Neural cell (in vitro differentiated cells): ENCODE measurements around the gene C5orf47. TPM values are rescaled to one million over a fixed set of nuclear protein-coding genes. Genes with fewer than 3 reads are reported as not detected.

Source experiments
- H2AFZ ChIP-seq: fragments of 200-600, 300-800 bp; sonication (generic), shearing (Covaris generic); 2 replicates; pipeline ENCODE4 v1.6.0; 2014; ENCODE audit warnings: low read depth, mild to moderate bottlenecking, antibody characterized with exemption, low read length, moderate library complexity
- H3F3A ChIP-seq: fragments of 200-600 bp; shearing (Covaris generic); 2 replicates; pipeline ENCODE4 v1.6.1; 2016; ENCODE audit warnings: mild to moderate bottlenecking, moderate library complexity, mixed read lengths, antibody characterized with exemption, low read length; ENCODE audit not compliant: insufficient read depth, poor library complexity, severe bottlenecking
- H3K27ac ChIP-seq: fragments of 200-600, 300-800 bp; sonication (generic), shearing (Covaris generic); 2 replicates; pipeline ENCODE4 v1.5.1; 2014; ENCODE audit warnings: mild to moderate bottlenecking, low read length, moderate library complexity
- H3K27me3 ChIP-seq: fragments of 300-800, 200-600 bp; sonication (generic), shearing (Covaris generic); 2 replicates; pipeline ENCODE4 v1.6.0; 2014; ENCODE audit warnings: mild to moderate bottlenecking, low read depth, low read length, moderate library complexity; ENCODE audit not compliant: insufficient read depth
- H3K36me3 ChIP-seq: fragments of 300-800, 200-600 bp; sonication (generic), shearing (Covaris generic); 2 replicates; pipeline ENCODE4 v1.5.1; 2014; ENCODE audit warnings: mild to moderate bottlenecking, antibody characterized with exemption, low read length, moderate library complexity; ENCODE audit not compliant: insufficient read depth
- H3K4me2 ChIP-seq: fragments of 300-800, 200-600 bp; sonication (generic), shearing (Covaris generic); 2 replicates; pipeline ENCODE4 v1.6.0; 2014; ENCODE audit warnings: mild to moderate bottlenecking, low read length
- H3K4me3 ChIP-seq: fragments of 300-800, 200-600 bp; sonication (generic), shearing (Covaris generic); 2 replicates; pipeline ENCODE4 v1.5.1; 2014; ENCODE audit warnings: mild to moderate bottlenecking, low read length, moderate library complexity
- H3K79me2 ChIP-seq: fragments of 200-600 bp; shearing (Covaris generic); replicated peaks from 2 replicates; pipeline ENCODE4 v1.6.0; 2014; ENCODE audit warnings: mild to moderate bottlenecking, low read length, moderate library complexity; ENCODE audit not compliant: insufficient read depth
- H3K9ac ChIP-seq: fragments of 300-800, 200-600 bp; sonication (generic), shearing (Covaris generic); 2 replicates; pipeline ENCODE4 v1.6.1; 2016; ENCODE audit warnings: mild to moderate bottlenecking, low read length, mixed read lengths
- H3K9me2 ChIP-seq: fragments of 200-600 bp; shearing (Covaris generic); 2 replicates; pipeline ENCODE4 v1.6.1; 2016; ENCODE audit warnings: mild to moderate bottlenecking, low read length, mixed read lengths; ENCODE audit not compliant: insufficient read depth
- H3K9me3 ChIP-seq: fragments of 200-600, 300-800 bp; sonication (generic), shearing (Covaris generic); 2 replicates; pipeline ENCODE4 v1.6.1; 2016; ENCODE audit warnings: mild to moderate bottlenecking, mixed run types, low read length, moderate library complexity, mixed read lengths
- H4K20me1 ChIP-seq: fragments of 200-600 bp; shearing (Covaris generic); 2 replicates; pipeline ENCODE4 v1.6.1; 2016; ENCODE audit warnings: mild to moderate bottlenecking, mixed run types; ENCODE audit not compliant: insufficient read depth
- EP300 ChIP-seq: fragments of 450-650 bp; conservative IDR thresholded peaks from 2 replicates; pipeline ENCODE4 v1.6.1; 2014; ENCODE audit warnings: antibody characterized with exemption, mild to moderate bottlenecking, moderate library complexity; ENCODE audit not compliant: poor library complexity, severe bottlenecking
- EZH2 ChIP-seq: fragments of 200-600, 300-800 bp; shearing (Covaris generic), sonication (generic); IDR thresholded peaks from 2 replicates; pipeline ENCODE4 v1.6.1; 2014; ENCODE audit warnings: antibody characterized with exemption, low read length, borderline replicate concordance, mild to moderate bottlenecking; ENCODE audit not compliant: insufficient read depth, poor library complexity, severe bottlenecking
- MXI1 ChIP-seq: fragments of 450-650 bp; conservative IDR thresholded peaks from 2 replicates; pipeline ENCODE4 v1.6.1; 2014; ENCODE audit warnings: antibody characterized with exemption, mild to moderate bottlenecking; ENCODE audit not compliant: poor library complexity, severe bottlenecking
- POLR2AphosphoS5 ChIP-seq: IDR thresholded peaks from 2 replicates; pipeline ENCODE4 v1.6.1; 2012
- RAD21 ChIP-seq: fragments of 450-650 bp; conservative IDR thresholded peaks from 2 replicates; pipeline ENCODE4 v1.6.1; 2014; ENCODE audit warnings: antibody characterized with exemption, mild to moderate bottlenecking, moderate library complexity
- SMC3 ChIP-seq: fragments of 450-650 bp; conservative IDR thresholded peaks from 2 replicates; pipeline ENCODE4 v1.6.1; 2014; ENCODE audit warnings: antibody characterized with exemption, mild to moderate bottlenecking, moderate library complexity; ENCODE audit not compliant: poor library complexity
- TAF1 ChIP-seq: IDR thresholded peaks from 2 replicates; pipeline ENCODE4 v1.6.1; 2012; ENCODE audit warnings: low read depth
- polyA plus RNA-seq: library from polyadenylated mRNA; depleted of rRNA; stranded (reverse); fragments of >200 nt; gene quantifications from 2 replicates; pipeline ENCODE4 v1.2.3, GENCODE V29; 2014
- TF ChIP-seq, protein P1 (sequence below): IDR thresholded peaks from 2 replicates; pipeline ENCODE4 v1.6.1; 2012; ENCODE audit warnings: borderline replicate concordance
- TF ChIP-seq, protein P2 (sequence below): fragments of 450-650 bp; IDR thresholded peaks from 2 replicates; pipeline ENCODE4 v1.5.1; 2014; ENCODE audit warnings: antibody characterized with exemption, mild to moderate bottlenecking, moderate library complexity; ENCODE audit not compliant: poor library complexity, severe bottlenecking

C5orf47 gene
- polyA plus RNA-seq, 1 donor from 2014 or later: 0.25 TPM

DNA sequence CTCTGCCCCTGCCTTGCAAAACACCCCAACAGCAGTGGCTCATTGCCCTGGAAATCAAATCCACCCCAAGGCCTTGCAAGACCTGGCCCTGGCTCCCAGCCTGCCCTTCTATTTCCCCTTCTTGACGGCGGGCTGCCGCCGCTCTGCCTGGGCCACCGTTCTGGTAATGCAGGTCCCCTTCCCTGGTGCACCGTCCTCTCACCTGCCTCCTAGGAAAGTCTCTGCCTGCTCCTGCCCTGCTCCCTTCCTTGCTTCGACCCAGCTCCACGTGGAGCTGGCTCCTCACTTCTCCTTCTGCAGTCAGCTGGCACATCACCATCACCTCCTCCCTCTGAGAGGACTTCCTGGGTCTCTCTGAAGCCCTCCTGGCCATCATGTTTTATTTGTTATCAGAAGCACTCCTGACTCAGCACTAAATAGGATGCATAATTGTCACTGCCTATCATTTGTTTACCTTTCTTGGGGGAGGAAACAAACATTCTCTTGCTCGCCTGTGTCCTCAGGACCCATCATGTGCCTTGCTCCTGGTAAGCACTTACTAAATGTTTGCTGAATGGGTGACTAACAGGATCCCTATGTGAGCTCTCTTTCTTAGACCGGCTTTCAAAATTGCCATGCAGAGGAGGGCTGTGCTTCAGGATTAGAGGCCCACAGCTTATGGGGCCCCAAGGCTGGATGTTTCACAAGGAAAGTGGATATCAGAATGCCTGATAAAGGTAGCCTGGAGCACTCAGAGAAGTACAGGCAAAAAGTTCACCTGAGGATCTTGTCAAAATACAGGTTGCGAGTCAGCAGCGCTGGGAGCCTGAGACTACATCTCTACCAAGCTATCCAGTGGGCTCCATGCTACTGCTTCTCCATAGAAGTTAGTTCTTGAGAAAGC, 19.6 kb upstream of the C5orf47 start:
- no peak overlapping the region for H3K4me3 ChIP-seq
- no peaks in the 10 kb centered on the region for H3K36me3 ChIP-seq
- H2AFZ ChIP-seq: no peak overlapping the region
- no peaks in the 10 kb centered on the region for H3K9me2 ChIP-seq
- H3K4me2 ChIP-seq: no peak overlapping the region
- H3K27ac ChIP-seq: no peak overlapping the region
- no peak for TF ChIP-seq EZH2
- no peak for TF ChIP-seq MXI1
- TF ChIP-seq, protein P1, sequence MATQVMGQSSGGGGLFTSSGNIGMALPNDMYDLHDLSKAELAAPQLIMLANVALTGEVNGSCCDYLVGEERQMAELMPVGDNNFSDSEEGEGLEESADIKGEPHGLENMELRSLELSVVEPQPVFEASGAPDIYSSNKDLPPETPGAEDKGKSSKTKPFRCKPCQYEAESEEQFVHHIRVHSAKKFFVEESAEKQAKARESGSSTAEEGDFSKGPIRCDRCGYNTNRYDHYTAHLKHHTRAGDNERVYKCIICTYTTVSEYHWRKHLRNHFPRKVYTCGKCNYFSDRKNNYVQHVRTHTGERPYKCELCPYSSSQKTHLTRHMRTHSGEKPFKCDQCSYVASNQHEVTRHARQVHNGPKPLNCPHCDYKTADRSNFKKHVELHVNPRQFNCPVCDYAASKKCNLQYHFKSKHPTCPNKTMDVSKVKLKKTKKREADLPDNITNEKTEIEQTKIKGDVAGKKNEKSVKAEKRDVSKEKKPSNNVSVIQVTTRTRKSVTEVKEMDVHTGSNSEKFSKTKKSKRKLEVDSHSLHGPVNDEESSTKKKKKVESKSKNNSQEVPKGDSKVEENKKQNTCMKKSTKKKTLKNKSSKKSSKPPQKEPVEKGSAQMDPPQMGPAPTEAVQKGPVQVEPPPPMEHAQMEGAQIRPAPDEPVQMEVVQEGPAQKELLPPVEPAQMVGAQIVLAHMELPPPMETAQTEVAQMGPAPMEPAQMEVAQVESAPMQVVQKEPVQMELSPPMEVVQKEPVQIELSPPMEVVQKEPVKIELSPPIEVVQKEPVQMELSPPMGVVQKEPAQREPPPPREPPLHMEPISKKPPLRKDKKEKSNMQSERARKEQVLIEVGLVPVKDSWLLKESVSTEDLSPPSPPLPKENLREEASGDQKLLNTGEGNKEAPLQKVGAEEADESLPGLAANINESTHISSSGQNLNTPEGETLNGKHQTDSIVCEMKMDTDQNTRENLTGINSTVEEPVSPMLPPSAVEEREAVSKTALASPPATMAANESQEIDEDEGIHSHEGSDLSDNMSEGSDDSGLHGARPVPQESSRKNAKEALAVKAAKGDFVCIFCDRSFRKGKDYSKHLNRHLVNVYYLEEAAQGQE: no peak
- TF ChIP-seq POLR2AphosphoS5: no peak
- no peak for TF ChIP-seq TAF1
- TF ChIP-seq RAD21: no peak
- TF ChIP-seq, protein P2, sequence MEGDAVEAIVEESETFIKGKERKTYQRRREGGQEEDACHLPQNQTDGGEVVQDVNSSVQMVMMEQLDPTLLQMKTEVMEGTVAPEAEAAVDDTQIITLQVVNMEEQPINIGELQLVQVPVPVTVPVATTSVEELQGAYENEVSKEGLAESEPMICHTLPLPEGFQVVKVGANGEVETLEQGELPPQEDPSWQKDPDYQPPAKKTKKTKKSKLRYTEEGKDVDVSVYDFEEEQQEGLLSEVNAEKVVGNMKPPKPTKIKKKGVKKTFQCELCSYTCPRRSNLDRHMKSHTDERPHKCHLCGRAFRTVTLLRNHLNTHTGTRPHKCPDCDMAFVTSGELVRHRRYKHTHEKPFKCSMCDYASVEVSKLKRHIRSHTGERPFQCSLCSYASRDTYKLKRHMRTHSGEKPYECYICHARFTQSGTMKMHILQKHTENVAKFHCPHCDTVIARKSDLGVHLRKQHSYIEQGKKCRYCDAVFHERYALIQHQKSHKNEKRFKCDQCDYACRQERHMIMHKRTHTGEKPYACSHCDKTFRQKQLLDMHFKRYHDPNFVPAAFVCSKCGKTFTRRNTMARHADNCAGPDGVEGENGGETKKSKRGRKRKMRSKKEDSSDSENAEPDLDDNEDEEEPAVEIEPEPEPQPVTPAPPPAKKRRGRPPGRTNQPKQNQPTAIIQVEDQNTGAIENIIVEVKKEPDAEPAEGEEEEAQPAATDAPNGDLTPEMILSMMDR: no peak
- no peak for TF ChIP-seq EP300
- TF ChIP-seq SMC3: no peak
- H3K79me2 ChIP-seq: no peaks in the 10 kb centered on the region
- H3K9ac ChIP-seq: no peak overlapping the region
- H3K27me3 ChIP-seq: no peaks in the 10 kb centered on the region
- no peaks in the 10 kb centered on the region for H3F3A ChIP-seq
- no peaks in the 10 kb centered on the region for H4K20me1 ChIP-seq
- no peaks in the 10 kb centered on the region for H3K9me3 ChIP-seq

DNA sequence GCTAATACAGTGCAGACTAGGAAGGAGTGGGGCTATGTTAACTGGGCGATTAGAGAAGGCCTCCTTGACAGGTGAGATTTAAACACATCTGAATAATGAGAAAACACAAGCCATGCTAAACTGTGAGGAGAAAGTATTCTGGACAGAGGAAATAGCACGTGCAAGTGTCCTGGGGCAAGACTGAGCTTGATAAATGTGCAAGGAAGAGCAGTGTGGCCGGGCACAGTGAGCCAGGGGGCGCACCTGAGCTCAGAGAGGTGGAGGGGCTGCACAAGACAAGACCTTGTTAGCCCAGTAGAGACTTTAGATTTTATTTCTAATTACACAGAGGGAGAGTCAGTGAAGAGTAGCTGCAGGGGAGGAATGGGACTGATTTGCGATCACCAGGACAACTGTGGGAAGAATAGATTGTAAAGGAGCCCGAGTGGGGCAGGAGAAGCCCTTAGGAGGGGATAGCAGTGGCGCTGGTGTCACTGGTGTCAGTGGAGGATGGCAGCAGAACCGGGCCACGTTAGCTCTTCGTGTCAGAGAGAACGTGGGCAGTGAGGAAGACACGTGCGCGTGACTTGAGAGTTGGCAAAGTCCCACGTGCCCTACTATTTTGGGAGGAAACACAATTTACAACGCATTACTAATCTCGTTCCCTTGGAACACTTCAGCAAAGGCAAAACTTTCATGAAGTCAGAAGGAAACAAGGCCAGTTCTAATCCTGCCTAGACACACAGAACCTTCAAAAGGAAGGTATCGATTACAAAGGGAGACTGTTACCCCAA, 17.9 kb upstream of the C5orf47 start:
- Histone ChIP-seq H3K27me3 (no peaks in the 10 kb centered on the region), H2AFZ (no peak overlapping the region), H4K20me1 (no peaks in the 10 kb centered on the region), H3F3A (no peaks in the 10 kb centered on the region), H3K4me2 (no peak overlapping the region), H3K9me3 (no peaks in the 10 kb centered on the region), H3K4me3 (no peak overlapping the region), H3K36me3 (no peaks in the 10 kb centered on the region), H3K27ac (no peak overlapping the region), H3K9ac (no peak overlapping the region), H3K79me2 (no peaks in the 10 kb centered on the region), H3K9me2 (no peaks in the 10 kb centered on the region)
- TF ChIP-seq POLR2AphosphoS5 (no peak), EZH2 (no peak), EP300 (no peak), TAF1 (no peak), SMC3 (no peak), RAD21 (no peak), MXI1 (no peak)
- TF ChIP-seq, protein P2: no peak
- TF ChIP-seq, protein P1: no peak
